ENCODE results near the gene UGT1A4.

GRCh38 chr2:233745073-233745755, 26.7 kb downstream of the UGT1A4 start:
- TF ChIP-seq POLR2AphosphoS5 (IDR thresholded peaks at IDR 0.05) (no peak), CTCF (IDR thresholded peaks at IDR 0.05) (no peak), POLR2A (IDR thresholded peaks at IDR 0.05) (no peak)
